Ascending aorta (tissue), 2 donors: ENCODE data around the gene TRA2B. TPM values are rescaled to one million over a fixed set of nuclear protein-coding genes. Genes with fewer than 3 reads are reported as not detected.
A peak's percentile ranks its signal among the peaks of the same experiment; 100 is the strongest.

Source experiments
- DNase-seq, 2 donors: peaks; one replicate each; pipeline ENCODE4 v3.0.0-alpha.2; 2019; ENCODE audit warnings: low spot score in 2 of 2
- H3K27ac ChIP-seq, 2 donors: fragments of 200-600 bp; sonication (generic); one replicate each; pipeline ENCODE4 v1.5.1; 2016 to 2017; ENCODE audit warnings: mild to moderate bottlenecking in 1 of 2
- H3K27me3 ChIP-seq: fragments of 200-600 bp; sonication (generic); one replicate; pipeline ENCODE4 v1.5.1; 2017
- H3K36me3 ChIP-seq, 2 donors: fragments of 200-600 bp; sonication (generic); one replicate each; pipeline ENCODE4 v1.5.1; 2016
- H3K4me1 ChIP-seq, 2 donors: fragments of 200-600 bp; sonication (generic); one replicate each; pipeline ENCODE4 v1.5.1; 2016 to 2017; ENCODE audit warnings: mild to moderate bottlenecking in 1 of 2
- H3K4me3 ChIP-seq, 2 donors: fragments of 200-600 bp; sonication (generic); one replicate each; pipeline ENCODE4 v1.5.1; 2016 to 2017; ENCODE audit warnings: mild to moderate bottlenecking in 1 of 2
- H3K9me3 ChIP-seq, 2 donors: fragments of 200-600 bp; sonication (generic); one replicate each; pipeline ENCODE4 v1.5.1; 2016
- CTCF ChIP-seq, 3 experiments: fragments of 200-600 bp in 2 of 3; fragments of 450-650 bp in 1 of 3; sonication (generic) in 2 of 3; IDR thresholded peaks; one replicate each; pipeline ENCODE4 v1.5.1; 2016 to 2019; ENCODE audit warnings: antibody characterized with exemption in 3 of 3, mild to moderate bottlenecking in 1 of 3, moderate library complexity in 1 of 3
- intact Hi-C: fragments of 100-400 bp; cut with DNase I; formaldehyde crosslinking; loops from one replicate; pipeline ENCODE4 v1.15.1; 2023
- total RNA-seq: library from RNA; depleted of rRNA; stranded (reverse); fragments of >200 nt; gene quantifications from one replicate; pipeline ENCODE4 v1.1.0, GENCODE V29; 2016

Gene TRA2B
- total RNA-seq, 1 donor from 2014 or later = 138 TPM

- no peak for DNase-seq
- H3K36me3 ChIP-seq = peaks cover 0 to 4% of the 10 kb centered on the region in 2 donors
- intact Hi-C loops = loop anchor here (5.0 to 10.0 kb wide), 5 partner anchors 278 to 999 kb away; partner anchors contain the start of genes EIF4A2, SENP2 and ST6GAL1
- no peak for TF ChIP-seq CTCF (IDR thresholded peaks at IDR 0.05)
- peak overlapping the region; percentile 99 for H3K4me3 ChIP-seq
- H3K9me3 ChIP-seq = no peaks in the 10 kb centered on the region
- no peaks in the 10 kb centered on the region for H3K27me3 ChIP-seq
- peaks cover 3 to 18% of the 10 kb centered on the region in 2 donors for H3K4me1 ChIP-seq
- peak overlapping the region in 1 of 2 donors; percentile 100 for H3K27ac ChIP-seq
Measured at GRCh38 chr3:185935465-185936272, 2.1 kb downstream of the TRA2B start.

- no peak for TF ChIP-seq CTCF (IDR thresholded peaks at IDR 0.05)
- Histone ChIP-seq H3K36me3 (peaks cover 0 to 5% of the 10 kb centered on the region in 2 donors), H3K9me3 (no peaks in the 10 kb centered on the region), H3K4me3 (peak overlapping the region; percentile 99), H3K27me3 (no peaks in the 10 kb centered on the region), H3K4me1 (peaks cover 6 to 26% of the 10 kb centered on the region in 2 donors), H3K27ac (peak overlapping the region in 1 of 2 donors; percentile 51)
- intact Hi-C loops = loop anchor here (5.0 to 10.0 kb wide), 5 partner anchors 278 to 1000 kb away; partner anchors contain the start of genes EIF4A2, SENP2 and ST6GAL1
- DNase-seq = no peak
Measured at GRCh38 chr3:185934767-185935464, 2.9 kb downstream of the TRA2B start.

- Histone ChIP-seq H3K27ac (peak overlapping the region in 1 of 2 donors; percentile 51), H3K27me3 (no peaks in the 10 kb centered on the region), H3K4me1 (peaks cover 13 to 33% of the 10 kb centered on the region in 2 donors), H3K9me3 (no peaks in the 10 kb centered on the region), H3K36me3 (peaks cover 0 to 8% of the 10 kb centered on the region in 2 donors), H3K4me3 (peak overlapping the region; percentile 99)
- no peak for DNase-seq
- intact Hi-C loops = loop anchor here (10.0 kb wide), 2 partner anchors 851 to 1001 kb away; partner anchors contain the start of genes EIF4A2 and ST6GAL1
- no peak for TF ChIP-seq CTCF (IDR thresholded peaks at IDR 0.05)
Measured at GRCh38 chr3:185934174-185934557, 3.6 kb downstream of the TRA2B start.

GRCh38 chr3:185933374-185934173 is 4.2 kb downstream of the TRA2B start:
- no peak for TF ChIP-seq CTCF (IDR thresholded peaks at IDR 0.05)
- Histone ChIP-seq H3K4me3 (peak overlapping the region; percentile 99), H3K27ac (peak overlapping the region in 1 of 2 donors; percentile 51), H3K36me3 (peaks cover 0 to 8% of the 10 kb centered on the region in 2 donors), H3K4me1 (peaks cover 14 to 39% of the 10 kb centered on the region in 2 donors), H3K9me3 (no peaks in the 10 kb centered on the region), H3K27me3 (no peaks in the 10 kb centered on the region)
- intact Hi-C loops = loop anchor here (10.0 kb wide), 2 partner anchors 851 to 1001 kb away; partner anchors contain the start of genes EIF4A2 and ST6GAL1
- no peak for DNase-seq
